Endothelial cell of umbilical vein (primary cell): ENCODE measurements around the gene GLUD1. TPM values are rescaled to one million over a fixed set of nuclear protein-coding genes. Genes with fewer than 3 reads are reported as not detected.

Source experiments
- BruUV-seq: library from RNA; stranded (reverse); fragments of 400-500 nt; replicated peaks from 2 replicates; lab custom pipeline; 2021; lab: Mats Ljungman, UMichigan
- CTCF ChIA-PET: fragments of 300-600, 350-600 bp; sonication (Branson Sonifier 250); formaldehyde crosslinking; loops from one replicate; lab custom pipeline; 2021; ENCODE audit warnings: antibody characterized with exemption, inconsistent platforms; lab: Charles Lee
- POLR2A ChIA-PET: fragments of 300-600, 350-600 bp; sonication (Branson Sonifier 250); formaldehyde crosslinking; loops from one replicate; lab custom pipeline; 2021; ENCODE audit warnings: antibody characterized with exemption, inconsistent platforms; lab: Charles Lee
- DNase-seq: peaks from one replicate; pipeline ENCODE4 v3.0.0-alpha.2; 2011; ENCODE audit warnings: low read depth, low spot score
- FAIRE-seq: peaks from 2 replicates; lab custom pipeline; 2011; peaks lifted over from hg19 to GRCh38; lab: Jason Lieb, UNC
- H2AFZ ChIP-seq: 2 replicates; pipeline ENCODE4 v1.6.0; 2012; ENCODE audit warnings: low read depth, low read length, control low read depth, inconsistent platforms
- H3K27ac ChIP-seq: 2 replicates; pipeline ENCODE4 v1.5.1; 2011; ENCODE audit warnings: low read depth, mild to moderate bottlenecking, control low read depth, low read length, moderate library complexity; ENCODE audit not compliant: insufficient read depth
- H3K27me3 ChIP-seq, 2 experiments: 2 replicates each; pipeline versions ENCODE4 v1.6.0 to v1.6.1; 2011; ENCODE audit warnings: low read length in 2 of 2, mixed read lengths in 1 of 2; ENCODE audit not compliant: control insufficient read depth in 2 of 2, insufficient read depth in 2 of 2
- H3K36me3 ChIP-seq, 2 experiments: 2 replicates in 1 of 2; 3 replicates in 1 of 2; pipeline ENCODE4 v1.5.1; 2011; ENCODE audit warnings: low read length in 2 of 2, mild to moderate bottlenecking in 1 of 2, moderate library complexity in 1 of 2; ENCODE audit not compliant: control insufficient read depth in 2 of 2, insufficient read depth in 2 of 2; ENCODE audit errors: extremely low read depth in 1 of 2
- H3K4me1 ChIP-seq: 3 replicates; pipeline ENCODE4 v1.5.1; 2011; ENCODE audit warnings: mild to moderate bottlenecking, low read length; ENCODE audit not compliant: control insufficient read depth, insufficient read depth; ENCODE audit errors: extremely low read depth
- H3K4me2 ChIP-seq: 2 replicates; pipeline ENCODE4 v1.6.1; 2011; ENCODE audit warnings: low read length, control low read depth, mixed read lengths; ENCODE audit not compliant: insufficient read depth
- H3K4me3 ChIP-seq, 3 experiments: fragments of 200-600 bp in 1 of 3; sonication (generic), shearing (Covaris generic) in 1 of 3; replicated peaks in 1 of 3; 2 replicates each; pipeline ENCODE4 v1.5.1; 2011 to 2016; ENCODE audit warnings: control low read depth in 3 of 3, low read length in 3 of 3, mild to moderate bottlenecking in 2 of 3, inconsistent platforms in 1 of 3, low read depth in 1 of 3, moderate library complexity in 1 of 3; ENCODE audit not compliant: insufficient read depth in 1 of 3
- H3K79me2 ChIP-seq: 2 replicates; pipeline ENCODE4 v1.6.0; 2012; ENCODE audit warnings: low read length, inconsistent platforms; ENCODE audit not compliant: control insufficient read depth, insufficient read depth
- H3K9ac ChIP-seq: replicated peaks from 2 replicates; pipeline ENCODE3; 2011; ENCODE audit warnings: low read length, control low read depth; ENCODE audit not compliant: insufficient read depth; ENCODE audit errors: extremely low read depth
- H3K9me1 ChIP-seq: replicated peaks from 3 replicates; pipeline ENCODE4 v1.6.0; 2011; ENCODE audit warnings: mild to moderate bottlenecking, low read length; ENCODE audit not compliant: control insufficient read depth, insufficient read depth; ENCODE audit errors: extremely low read depth
- H3K9me3 ChIP-seq: replicated peaks from 2 replicates; pipeline ENCODE4 v1.5.1; 2012; ENCODE audit warnings: low read length, inconsistent platforms; ENCODE audit not compliant: control insufficient read depth, insufficient read depth
- H4K20me1 ChIP-seq: replicated peaks from 2 replicates; pipeline ENCODE3; 2011; ENCODE audit warnings: mild to moderate bottlenecking, low read length; ENCODE audit not compliant: control insufficient read depth, insufficient read depth; ENCODE audit errors: extremely low read depth
- EZH2 ChIP-seq: IDR thresholded peaks from 2 replicates; pipeline ENCODE4 v1.6.1; 2012; ENCODE audit warnings: borderline replicate concordance, low read depth, mild to moderate bottlenecking, moderate library complexity, low read length, inconsistent platforms; ENCODE audit not compliant: severe bottlenecking
- FOS ChIP-seq: IDR thresholded peaks from 2 replicates; pipeline ENCODE4 v1.6.1; 2011; ENCODE audit warnings: mild to moderate bottlenecking, low read length, moderate library complexity, borderline replicate concordance; ENCODE audit not compliant: insufficient read depth
- GATA2 ChIP-seq: IDR thresholded peaks from 2 replicates; pipeline ENCODE4 v1.7.0; 2011; ENCODE audit warnings: low read depth, mild to moderate bottlenecking, moderate library complexity, mixed read lengths, low read length; ENCODE audit not compliant: insufficient read length, insufficient read depth
- JUN ChIP-seq: IDR thresholded peaks from 2 replicates; pipeline ENCODE4 v1.6.1; 2011; ENCODE audit warnings: borderline replicate concordance, low read depth; ENCODE audit not compliant: insufficient read length, insufficient read depth
- MYC ChIP-seq: IDR thresholded peaks from one replicate; pipeline ENCODE4 v1.6.1; 2011; ENCODE audit warnings: mild to moderate bottlenecking, low read depth, low read length
- POLR2A ChIP-seq: IDR thresholded peaks from 2 replicates; pipeline ENCODE4 v1.6.1; 2012; ENCODE audit warnings: low read depth, mild to moderate bottlenecking, control low read depth, low read length
- POLR2AphosphoS5 ChIP-seq: IDR thresholded peaks from 2 replicates; pipeline ENCODE4 v1.6.1; 2012; ENCODE audit warnings: low read depth, mild to moderate bottlenecking, control low read depth, low read length, moderate library complexity; ENCODE audit not compliant: insufficient read depth
- dilution Hi-C: fragments of 300-500 bp; cut with MboI; formaldehyde crosslinking; loops from one replicate; pipeline ENCODE4 v1.15.0; 2019; ENCODE audit warnings: low sequenced_read_pairs; ENCODE audit not compliant: extremely low pct_ligation_motif_present
- intact Hi-C: fragments of 100-400 bp; cut with micrococcal nuclease; formaldehyde crosslinking; loops from one replicate; pipeline ENCODE4 v1.10.0; 2022
- polyA plus RNA-seq, 4 experiments: library from polyadenylated mRNA; depleted of rRNA in 3 of 4; stranded (reverse) in 3 of 4; unstranded in 1 of 4; fragments of >200 nt; gene quantifications; 2 replicates each; pipeline versions ENCODE4 v1.2.1 to v1.2.3, GENCODE V29; 2011 to 2012; ENCODE audit warnings: missing spikeins in 1 of 4
- total RNA-seq: library from RNA; stranded (reverse); gene quantifications from 2 replicates; pipeline ENCODE4 v1.2.3, GENCODE V29; 2021
- TF ChIP-seq, protein P1 (sequence below), 2 donors: IDR thresholded peaks; 1 replicate in 1 of 2; 2 replicates in 1 of 2; pipeline ENCODE4 v1.5.1; 2011; ENCODE audit warnings: low read length in 2 of 2, mild to moderate bottlenecking in 2 of 2, moderate library complexity in 2 of 2, control low read depth in 1 of 2, inconsistent platforms in 1 of 2, low read depth in 1 of 2; ENCODE audit not compliant: insufficient read depth in 1 of 2; ENCODE audit errors: extremely low read depth in 1 of 2
- TF ChIP-seq, protein P2 (sequence below): IDR thresholded peaks from 2 replicates; pipeline ENCODE4 v1.6.1; 2011; ENCODE audit not compliant: insufficient read depth, insufficient read length

Gene GLUD1
- total and polyA plus RNA-seq, 2 donors (not counting 3 experiments of a cell fraction or from before 2014, with no cell fraction given): 41.9 to 94.7 TPM

DNA sequence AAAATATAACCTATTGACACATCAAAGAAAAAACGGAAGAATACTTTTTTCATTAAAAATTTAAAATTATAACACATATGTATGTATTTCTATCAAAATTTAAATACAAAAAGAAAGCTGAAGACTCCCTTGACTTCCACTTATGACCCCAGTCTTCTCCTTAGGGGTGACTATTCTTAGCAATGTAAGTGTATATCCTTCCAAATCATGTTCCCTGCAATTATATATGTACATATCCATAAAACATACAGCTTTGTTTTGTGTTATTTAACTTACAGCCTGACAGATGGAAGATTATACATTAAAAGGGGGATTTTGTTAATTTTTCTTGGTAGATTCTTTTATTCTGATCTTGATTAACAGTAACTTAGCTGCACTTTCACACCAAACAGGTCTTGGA is 9.1 kb downstream of the GLUD1 start:
- TF ChIP-seq POLR2AphosphoS5 (no peak), POLR2A (no peak), MYC (no peak), JUN (no peak), FOS (no peak), EZH2 (no peak), GATA2 (no peak)
- TF ChIP-seq, protein P1, sequence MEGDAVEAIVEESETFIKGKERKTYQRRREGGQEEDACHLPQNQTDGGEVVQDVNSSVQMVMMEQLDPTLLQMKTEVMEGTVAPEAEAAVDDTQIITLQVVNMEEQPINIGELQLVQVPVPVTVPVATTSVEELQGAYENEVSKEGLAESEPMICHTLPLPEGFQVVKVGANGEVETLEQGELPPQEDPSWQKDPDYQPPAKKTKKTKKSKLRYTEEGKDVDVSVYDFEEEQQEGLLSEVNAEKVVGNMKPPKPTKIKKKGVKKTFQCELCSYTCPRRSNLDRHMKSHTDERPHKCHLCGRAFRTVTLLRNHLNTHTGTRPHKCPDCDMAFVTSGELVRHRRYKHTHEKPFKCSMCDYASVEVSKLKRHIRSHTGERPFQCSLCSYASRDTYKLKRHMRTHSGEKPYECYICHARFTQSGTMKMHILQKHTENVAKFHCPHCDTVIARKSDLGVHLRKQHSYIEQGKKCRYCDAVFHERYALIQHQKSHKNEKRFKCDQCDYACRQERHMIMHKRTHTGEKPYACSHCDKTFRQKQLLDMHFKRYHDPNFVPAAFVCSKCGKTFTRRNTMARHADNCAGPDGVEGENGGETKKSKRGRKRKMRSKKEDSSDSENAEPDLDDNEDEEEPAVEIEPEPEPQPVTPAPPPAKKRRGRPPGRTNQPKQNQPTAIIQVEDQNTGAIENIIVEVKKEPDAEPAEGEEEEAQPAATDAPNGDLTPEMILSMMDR (IDR thresholded peaks at IDR 0.05; ENCODE audit: extremely low read depth in 1 of 2, insufficient read depth in 1 of 2, low read depth in 1 of 2, low read length in 2 of 2): no peak
- TF ChIP-seq, protein P2, sequence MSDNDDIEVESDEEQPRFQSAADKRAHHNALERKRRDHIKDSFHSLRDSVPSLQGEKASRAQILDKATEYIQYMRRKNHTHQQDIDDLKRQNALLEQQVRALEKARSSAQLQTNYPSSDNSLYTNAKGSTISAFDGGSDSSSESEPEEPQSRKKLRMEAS: no peak
- H3K27ac ChIP-seq: no peak overlapping the region
- no peak for FAIRE-seq

More for the DNA sequence above, 9.1 kb downstream of the GLUD1 start:
- H3K4me2 ChIP-seq: no peak overlapping the region
- ChIA-PET POLR2A (no interaction called here), CTCF (interaction anchor here (2.0 kb wide), 1 partner anchor 8 kb away, joined by 9 read pairs; no protein-coding TSS in a partner anchor)
- no peak overlapping the region for H3K4me3 ChIP-seq
- dilution Hi-C loops: no loop called here
- peaks cover 30% of the 10 kb centered on the region for H3K4me1 ChIP-seq
- no peak overlapping the region for H3K9ac ChIP-seq
- H3K36me3 ChIP-seq: no peaks in the 10 kb centered on the region
- no TSS peak for BruUV-seq
- H2AFZ ChIP-seq: no peak overlapping the region
- H3K9me1 ChIP-seq: no peaks in the 10 kb centered on the region
- H4K20me1 ChIP-seq: peaks cover 2% of the 10 kb centered on the region
- intact Hi-C loops: loop anchor here (2.0 kb wide), 1 partner anchor 117 kb away; the partner anchor contains the start of gene ADIRF
- H3K79me2 ChIP-seq: peaks cover 63% of the 10 kb centered on the region
- no peak for DNase-seq
- H3K27me3 ChIP-seq: no peaks in the 10 kb centered on the region
- no peaks in the 10 kb centered on the region for H3K9me3 ChIP-seq
